ENCODE results near the gene RIC8A.
A peak's percentile ranks its signal among the peaks of the same experiment; 100 is the strongest.

The RIC8A gene

GRCh38 chr11:250274-250673 is 42.8 kb downstream of the RIC8A start:
- DNase-seq (ENCODE audit: low spot score): no peak

DNA sequence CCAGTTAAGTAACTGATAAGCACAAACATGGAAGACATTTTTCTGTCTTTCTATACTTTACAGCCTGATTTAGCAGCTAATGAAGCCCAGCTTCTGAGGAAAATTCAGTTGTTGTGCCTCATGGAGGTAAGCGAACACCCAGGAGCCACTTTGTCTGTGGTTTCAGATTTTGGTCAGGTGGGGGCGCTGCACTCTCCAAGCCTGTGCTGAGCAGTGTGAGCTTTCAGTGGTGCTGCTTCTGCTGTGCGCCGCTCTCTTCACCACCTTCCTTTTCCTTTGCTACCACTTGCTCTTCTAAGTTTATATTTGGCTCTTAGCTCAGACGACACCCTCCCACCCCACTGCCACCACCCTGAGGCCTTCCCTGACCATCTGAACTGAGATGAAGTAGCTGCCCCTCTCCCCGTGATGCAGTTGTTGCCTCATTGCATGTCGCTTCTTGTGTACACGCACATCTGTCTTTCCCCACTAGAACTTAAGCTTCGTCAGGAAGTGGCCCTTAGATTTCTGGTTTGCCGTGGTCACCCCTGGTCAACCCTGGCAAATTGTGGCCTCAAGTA is 43.3 kb downstream of the RIC8A start:
- DNase-seq (ENCODE audit: low spot score): peak; percentile 64

- DNase-seq (ENCODE audit: low spot score): no peak
Measured at GRCh38 chr11:251550-251949, 44.0 kb downstream of the RIC8A start.

GRCh38 chr11:252666-253065 is 45.2 kb downstream of the RIC8A start:
- no peak for DNase-seq (ENCODE audit: low spot score)

GRCh38 chr11:253160-253885 is 45.8 kb downstream of the RIC8A start:
- DNase-seq (ENCODE audit: low spot score): no peak

- no peak for DNase-seq (ENCODE audit: low spot score)
Measured at GRCh38 chr11:253886-254270, 46.4 kb downstream of the RIC8A start.

DNA sequence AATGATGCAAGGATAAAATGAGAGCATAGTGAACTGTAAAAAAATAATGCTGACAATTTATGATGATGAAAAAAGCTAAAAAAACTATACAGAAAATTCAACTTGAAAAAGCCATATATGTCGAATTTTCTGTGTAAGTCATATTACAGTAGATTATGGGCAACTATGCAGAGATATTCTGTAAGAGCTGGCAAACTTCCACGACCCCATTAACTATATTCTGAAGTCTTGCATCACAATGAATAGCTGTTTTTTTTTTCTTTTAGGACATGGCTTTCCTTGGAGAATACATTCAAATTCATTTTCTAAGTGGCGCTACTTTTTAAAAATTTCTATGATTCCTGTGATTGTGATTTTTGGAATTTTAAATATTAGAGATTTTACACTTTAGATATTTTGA is 47.7 kb downstream of the RIC8A start:
- DNase-seq (ENCODE audit: low spot score): no peak

DNA sequence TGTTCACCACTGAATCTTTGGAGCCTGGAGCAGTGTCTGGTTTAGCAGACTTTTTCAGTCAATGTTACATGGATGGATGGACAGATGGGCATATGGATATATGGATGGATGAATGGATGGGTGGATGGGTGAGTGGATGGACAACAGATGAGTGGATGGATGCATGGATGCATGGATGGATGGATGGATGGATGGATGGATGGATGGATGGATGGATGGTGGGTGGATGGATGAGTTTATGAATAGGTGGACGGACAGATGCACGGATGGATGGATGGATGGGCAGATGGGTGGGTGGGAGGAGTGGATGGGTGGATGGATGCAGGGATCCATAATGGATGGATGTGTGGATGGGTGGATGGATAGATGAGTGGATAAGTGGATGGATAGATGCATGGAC is 48.3 kb downstream of the RIC8A start:
- no peak for DNase-seq (ENCODE audit: low spot score)

GRCh38 chr11:256952-257737 is 49.6 kb downstream of the RIC8A start:
- no peak for DNase-seq (ENCODE audit: low spot score)

- no peak for DNase-seq (ENCODE audit: low spot score)
Measured at GRCh38 chr11:257766-258493, 50.4 kb downstream of the RIC8A start.

GRCh38 chr11:259413-259812 is 51.9 kb downstream of the RIC8A start:
- no peak for DNase-seq (ENCODE audit: low spot score)

DNA sequence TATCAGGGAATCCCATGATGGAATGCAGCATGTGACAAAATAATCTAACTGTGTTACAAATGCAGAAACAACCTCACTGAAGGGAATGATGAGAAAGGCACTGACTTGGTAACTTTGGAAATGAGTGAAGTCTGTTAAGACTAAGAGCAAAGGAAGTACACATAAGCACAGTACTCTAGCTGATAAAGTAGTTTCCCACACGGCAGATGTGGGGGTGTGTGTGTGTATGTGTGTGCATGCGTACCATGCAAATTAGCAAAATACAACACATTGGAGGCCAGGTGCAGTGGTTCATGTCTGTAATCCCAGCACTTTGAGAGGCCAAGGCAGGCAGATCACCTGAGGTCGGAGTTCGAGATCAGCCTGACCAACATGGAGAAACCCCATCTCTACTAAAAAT is 54.1 kb downstream of the RIC8A start:
- no peak for DNase-seq (ENCODE audit: low spot score)
